ENCODE measurements around the gene RAB11FIP5. TPM values are rescaled to one million over a fixed set of nuclear protein-coding genes. Genes with fewer than 3 reads are reported as not detected.
"Not testable (repeated sequence)": the region's sequence is repeated elsewhere in the genome, so short reads cannot be mapped to it uniquely, and the experiment has no call there.

The RAB11FIP5 gene
- total and polyA plus RNA-seq, 8 donors, result 4.7 to 39.1 (median 13.4) TPM

- no peak for DNase-seq
- WGBS, 5 donors, result 11 to 18% (median 16%) methylated on average over 20 to 29 of the region's 29 CpGs
- no peaks in the 10 kb centered on the region for H3K9me3 ChIP-seq
- peaks cover 0 to 10% (median 8%) of the 10 kb centered on the region in 4 donors for H3K36me3 ChIP-seq
- intact Hi-C loops (cut with DNase I; ENCODE audit: low total_unique reads), result no loop called here
- TF ChIP-seq POLR2AphosphoS5 (IDR thresholded peaks at IDR 0.05) (no peak), CTCF (IDR thresholded peaks at IDR 0.05) (no peak), EP300 (IDR thresholded peaks at IDR 0.05) (no peak), POLR2A (IDR thresholded peaks at IDR 0.05) (no peak)
- peak overlapping the region; percentile 66 to 84 (median 76) for H3K4me3 ChIP-seq
- no peaks in the 10 kb centered on the region for H3K27me3 ChIP-seq
- H3K27ac ChIP-seq, result peak overlapping the region in 4 of 5 donors; percentile 94 to 98 (median 96)
- peaks cover 22 to 40% (median 34%) of the 10 kb centered on the region in 4 donors for H3K4me1 ChIP-seq
These were observed 42.7 kb downstream of the RAB11FIP5 start for GRCh38 chr2:73069855-73070642.

- Histone ChIP-seq H3K36me3 (peaks cover 0 to 2% (median under 1%) of the 10 kb centered on the region in 4 donors), H3K4me1 (peaks cover 22 to 45% (median 34%) of the 10 kb centered on the region in 4 donors), H3K27ac (peak overlapping the region in 1 of 5 donors; percentile 95), H3K27me3 (no peaks in the 10 kb centered on the region), H3K9me3 (no peaks in the 10 kb centered on the region), H3K4me3 (peak overlapping the region in 3 of 4 donors; percentile 66 to 84 (median 79))
- TF ChIP-seq EP300 (IDR thresholded peaks at IDR 0.05) (no peak), POLR2A (IDR thresholded peaks at IDR 0.05) (no peak), CTCF (IDR thresholded peaks at IDR 0.05) (no peak)
- intact Hi-C loops (cut with DNase I; ENCODE audit: low total_unique reads), result no loop called here
- no peak for DNase-seq
- 60 to 66% (median 65%) methylated on average over 7 of the region's 7 CpGs for WGBS, 5 donors
These were observed 43.5 kb downstream of the RAB11FIP5 start for GRCh38 chr2:73069041-73069854.

- Histone ChIP-seq H3K9me3 (no peaks in the 10 kb centered on the region), H3K36me3 (no peaks in the 10 kb centered on the region), H3K4me3 (no peak overlapping the region), H3K27ac (no peak overlapping the region), H3K27me3 (no peaks in the 10 kb centered on the region), H3K4me1 (peaks cover 22 to 52% (median 38%) of the 10 kb centered on the region in 4 donors)
- TF ChIP-seq EP300 (IDR thresholded peaks at IDR 0.05), result no peak
- TF ChIP-seq POLR2AphosphoS5 (IDR thresholded peaks at IDR 0.05), result no peak
- TF ChIP-seq CTCF (IDR thresholded peaks at IDR 0.05), result no peak
- TF ChIP-seq POLR2A (IDR thresholded peaks at IDR 0.05), result no peak
- no peak for DNase-seq
- intact Hi-C loops (cut with DNase I; ENCODE audit: low total_unique reads), result no loop called here
- WGBS, 5 donors, result 91 to 97% (median 93%) methylated on average over 2 of the region's 2 CpGs
These were observed 44.6 kb downstream of the RAB11FIP5 start for GRCh38 chr2:73068147-73068546.

- Histone ChIP-seq H3K4me3 (no peak overlapping the region), H3K9me3 (no peaks in the 10 kb centered on the region), H3K4me1 (peaks cover 17 to 42% (median 30%) of the 10 kb centered on the region in 4 donors), H3K27ac (no peak overlapping the region), H3K36me3 (no peaks in the 10 kb centered on the region), H3K27me3 (no peaks in the 10 kb centered on the region)
- DNase-seq, result no peak
- intact Hi-C loops (cut with DNase I; ENCODE audit: low total_unique reads), result no loop called here
- no peak for TF ChIP-seq POLR2A (IDR thresholded peaks at IDR 0.05)
- no peak for TF ChIP-seq CTCF (IDR thresholded peaks at IDR 0.05)
- no peak for TF ChIP-seq EP300 (IDR thresholded peaks at IDR 0.05)
- no peak for TF ChIP-seq POLR2AphosphoS5 (IDR thresholded peaks at IDR 0.05)
- 85 to 95% (median 92%) methylated on average over 2 of the region's 2 CpGs for WGBS, 5 donors
These were observed 45.7 kb downstream of the RAB11FIP5 start for GRCh38 chr2:73067043-73067442.

GRCh38 chr2:73065070-73065469 lies 47.7 kb downstream of the RAB11FIP5 start:
- H3K36me3 ChIP-seq; H3K27ac ChIP-seq; DNase-seq; intact Hi-C loops (cut with DNase I; ENCODE audit: low total_unique reads); H3K9me3 ChIP-seq; H3K4me3 ChIP-seq; H3K27me3 ChIP-seq: not testable (repeated sequence)
- 95 to 100% (median 98%) methylated on average over 5 of the region's 5 CpGs for WGBS, 5 donors
- H3K4me1 ChIP-seq, result peaks cover 12 to 34% (median 21%) of the 10 kb centered on the region in 4 donors

Measured in stomach (tissue), 9 donors.